GM23248 (cell line): ENCODE measurements around the gene HEMK1. TPM values are rescaled to one million over a fixed set of nuclear protein-coding genes. Genes with fewer than 3 reads are reported as not detected.

Experiments used
- DNase-seq: peaks from one replicate; pipeline ENCODE4 v3.0.0-alpha.2; 2015
- H2AFZ ChIP-seq: fragments of 200-600 bp; sonication (generic); 2 replicates; pipeline ENCODE4 v1.6.1; 2016; ENCODE audit warnings: antibody characterized with exemption
- H3F3A ChIP-seq: fragments of 200-600 bp; sonication (generic); 2 replicates; pipeline ENCODE4 v1.6.1; 2016; ENCODE audit warnings: mild to moderate bottlenecking, antibody characterized with exemption, mixed run types; ENCODE audit not compliant: insufficient read depth
- H3K27ac ChIP-seq: fragments of 200-600 bp; sonication (generic); 2 replicates; pipeline ENCODE4 v1.5.1; 2016; ENCODE audit warnings: mild to moderate bottlenecking
- H3K27me3 ChIP-seq: fragments of 200-600 bp; sonication (generic); replicated peaks from 2 replicates; pipeline ENCODE4 v1.6.1; 2016; ENCODE audit warnings: mild to moderate bottlenecking; ENCODE audit not compliant: insufficient read depth
- H3K36me3 ChIP-seq: fragments of 200-600 bp; sonication (generic); 2 replicates; pipeline ENCODE4 v1.6.1; 2016; ENCODE audit warnings: low read depth, mild to moderate bottlenecking
- H3K4me1 ChIP-seq: fragments of 200-600 bp; sonication (generic); 2 replicates; pipeline ENCODE4 v1.6.1; 2016; ENCODE audit warnings: mild to moderate bottlenecking; ENCODE audit not compliant: insufficient read depth
- H3K4me2 ChIP-seq: fragments of 200-600 bp; sonication (generic); one replicate; pipeline ENCODE4 v1.6.1; 2016; ENCODE audit warnings: mild to moderate bottlenecking; ENCODE audit not compliant: unreplicated experiment
- H3K4me3 ChIP-seq: fragments of 200-600 bp; sonication (generic); 2 replicates; pipeline ENCODE4 v1.5.1; 2016; ENCODE audit warnings: mild to moderate bottlenecking
- H3K79me2 ChIP-seq: fragments of 200-600 bp; sonication (generic); 2 replicates; pipeline ENCODE4 v1.6.1; 2016; ENCODE audit warnings: mild to moderate bottlenecking; ENCODE audit not compliant: insufficient read depth
- H3K9ac ChIP-seq: fragments of 200-600 bp; sonication (generic); 2 replicates; pipeline ENCODE4 v1.6.1; 2016; ENCODE audit warnings: mild to moderate bottlenecking
- H3K9me2 ChIP-seq: fragments of 200-600 bp; sonication (generic); 2 replicates; pipeline ENCODE4 v1.6.1; 2016; ENCODE audit warnings: mixed run types, mild to moderate bottlenecking, moderate library complexity; ENCODE audit not compliant: insufficient read depth
- H3K9me3 ChIP-seq: fragments of 200-600 bp; sonication (generic); one replicate; pipeline ENCODE4 v1.6.1; 2017; ENCODE audit warnings: low read depth
- H4K20me1 ChIP-seq: fragments of 200-600 bp; sonication (generic); 2 replicates; pipeline ENCODE4 v1.6.0; 2016; ENCODE audit not compliant: insufficient read depth
- EZH2 ChIP-seq: fragments of 200-600 bp; sonication (generic); IDR thresholded peaks from 2 replicates; pipeline ENCODE4 v1.6.1; 2018; ENCODE audit warnings: antibody characterized with exemption, mild to moderate bottlenecking; ENCODE audit not compliant: insufficient read depth, poor library complexity, severe bottlenecking
- EZH2phosphoT487 ChIP-seq: fragments of 200-600 bp; sonication (generic); IDR thresholded peaks from 2 replicates; pipeline ENCODE4 v1.6.1; 2018; ENCODE audit warnings: antibody characterized with exemption, moderate library complexity, mild to moderate bottlenecking, low read depth; ENCODE audit not compliant: insufficient read depth
- WGBS, 2 experiments: methylation state at CpG; one replicate each; pipeline ENCODE4 v1.1.6; 2015 to 2017; ENCODE audit warnings: low lambda C conversion rate in 2 of 2, low coverage in 1 of 2; ENCODE audit errors: missing lambda C conversion rate in 2 of 2; 5-methylcytosine and 5-hydroxymethylcytosine counted together
- in situ Hi-C: fragments of 300-500 bp; cut with MboI; formaldehyde crosslinking; loops from 2 replicates; pipeline ENCODE4 v1.15.0; 2020
- polyA plus RNA-seq: library from polyadenylated mRNA; unstranded; fragments of >200 nt; fragmentation: Nextera tagmentation; extraction: Ambion mirVana; gene quantifications from 2 replicates; pipeline ENCODE4 v1.2.1, GENCODE V29; 2016
- total RNA-seq: library from RNA; depleted of rRNA; stranded (reverse); fragments of >200 nt; shearing (Covaris generic); gene quantifications from 2 replicates; pipeline ENCODE4 v1.2.3, GENCODE V29; 2014

HEMK1 gene
- total and polyA plus RNA-seq, 2 experiments from 2014 or later, result 15.8 to 17.3 TPM

DNA sequence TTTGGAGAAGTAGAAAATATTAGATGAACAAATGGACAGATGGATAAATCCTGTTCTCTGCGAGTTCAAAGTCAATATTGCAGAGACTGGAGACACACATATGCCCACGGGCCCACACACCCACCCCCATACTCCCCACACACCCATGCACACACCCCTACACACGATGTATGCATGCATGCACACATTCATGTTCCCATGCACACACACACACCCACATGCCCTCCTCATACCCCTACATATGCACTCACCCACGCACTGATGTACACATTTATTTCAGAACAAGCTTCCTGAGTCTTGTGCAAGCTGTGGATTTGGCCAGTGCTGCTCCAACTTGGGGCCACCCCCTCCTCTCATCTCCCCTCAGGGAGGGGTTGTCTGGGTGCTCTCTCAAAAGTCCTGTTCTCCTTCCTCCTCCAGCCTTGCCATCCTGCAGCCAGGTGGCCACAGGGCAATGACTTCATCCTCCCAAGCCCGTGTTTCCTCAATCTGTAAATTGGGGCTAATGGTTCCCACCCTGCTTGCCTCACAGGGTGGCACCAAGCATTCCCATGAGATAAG lies 64.0 kb downstream of the HEMK1 start:
- Histone ChIP-seq H3K79me2 (peaks cover 80% of the 10 kb centered on the region), H4K20me1 (no peaks in the 10 kb centered on the region), H3K36me3 (no peaks in the 10 kb centered on the region), H3K9me3 (no peaks in the 10 kb centered on the region), H3F3A (peaks cover 13% of the 10 kb centered on the region), H3K9ac (no peak overlapping the region), H3K4me2 (no peak overlapping the region), H3K4me3 (no peak overlapping the region), H3K27ac (no peak overlapping the region), H3K27me3 (no peaks in the 10 kb centered on the region), H2AFZ (no peak overlapping the region), H3K4me1 (peaks cover 36% of the 10 kb centered on the region), H3K9me2 (no peaks in the 10 kb centered on the region)
- no peak for TF ChIP-seq EZH2
- no peak for TF ChIP-seq EZH2phosphoT487
- in situ Hi-C loops, result no loop called here
- 50 to 61% methylated on average over 3 to 5 of the region's 5 CpGs for WGBS, 2 experiments
- no peak for DNase-seq

GRCh38 chr3:50635066-50635465 lies 65.7 kb downstream of the HEMK1 start:
- in situ Hi-C loops, result no loop called here
- H3K9me2 ChIP-seq, result no peaks in the 10 kb centered on the region
- H3K4me1 ChIP-seq, result peaks cover 47% of the 10 kb centered on the region
- H3K9me3 ChIP-seq, result no peaks in the 10 kb centered on the region
- no peak overlapping the region for H3K9ac ChIP-seq
- H3K27ac ChIP-seq, result no peak overlapping the region
- H3K27me3 ChIP-seq, result no peaks in the 10 kb centered on the region
- no peaks in the 10 kb centered on the region for H3K36me3 ChIP-seq
- DNase-seq, result no peak
- H2AFZ ChIP-seq, result no peak overlapping the region
- H3K4me2 ChIP-seq, result no peak overlapping the region
- no peak for TF ChIP-seq EZH2phosphoT487
- no peak for TF ChIP-seq EZH2
- H3F3A ChIP-seq, result peaks cover 18% of the 10 kb centered on the region
- peaks cover 70% of the 10 kb centered on the region for H3K79me2 ChIP-seq
- H4K20me1 ChIP-seq, result no peaks in the 10 kb centered on the region
- H3K4me3 ChIP-seq, result no peak overlapping the region

DNA sequence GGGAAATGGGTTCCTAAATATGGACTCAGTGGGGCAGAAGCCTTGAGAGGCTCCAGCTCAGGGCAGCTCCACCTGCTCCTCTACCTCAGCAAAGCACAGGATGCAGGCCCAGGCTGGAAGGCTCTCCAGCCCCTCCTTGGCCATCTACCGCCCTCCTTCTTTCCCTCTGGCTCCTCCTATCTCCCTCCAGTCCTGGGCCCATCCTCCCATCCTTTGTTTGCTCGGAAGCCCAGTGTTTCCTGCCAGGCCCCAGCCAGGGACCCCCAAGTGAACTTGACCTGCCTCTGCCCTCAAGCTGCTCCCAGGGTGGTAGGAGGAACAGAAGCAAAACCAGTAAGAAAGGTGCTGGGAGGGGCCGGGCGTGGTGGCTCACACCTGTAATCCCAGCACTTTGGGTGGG lies 67.7 kb downstream of the HEMK1 start:
- WGBS, 2 experiments, result 94 to 97% methylated on average over 4 of the region's 4 CpGs

DNA sequence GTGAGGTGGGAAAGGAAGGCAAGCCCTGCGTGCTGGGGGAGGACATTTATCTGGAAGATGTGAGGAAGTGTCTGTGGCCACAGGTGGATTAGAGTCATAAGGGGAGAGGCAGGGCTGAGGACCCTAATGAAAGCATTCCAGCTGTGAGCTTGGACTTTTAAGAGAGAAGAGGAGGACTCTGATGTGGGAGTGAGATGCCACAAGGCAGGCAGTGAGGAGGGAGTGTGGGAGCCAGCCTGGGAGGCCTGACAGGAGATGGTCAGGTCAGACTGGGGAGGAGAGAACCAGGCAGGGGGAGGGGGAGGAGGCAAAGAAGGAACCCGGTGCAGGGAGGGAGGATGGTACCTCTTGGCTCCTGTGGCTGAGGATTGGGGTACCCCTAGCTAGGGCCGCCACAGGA lies 68.6 kb downstream of the HEMK1 start:
- Histone ChIP-seq H3K4me1 (peaks cover 25% of the 10 kb centered on the region), H2AFZ (no peak overlapping the region), H3K4me2 (no peak overlapping the region), H3F3A (peaks cover 7% of the 10 kb centered on the region; the same call in 1 of the 2 replicates), H3K27me3 (no peaks in the 10 kb centered on the region), H3K27ac (peak overlapping the region; percentile 84; the same call in 1 of the 2 replicates), H3K9ac (peak overlapping the region; percentile 69; the same call in 1 of the 2 replicates), H3K36me3 (no peaks in the 10 kb centered on the region; the same call in 1 of the 2 replicates), H3K4me3 (no peak overlapping the region), H3K9me2 (no peaks in the 10 kb centered on the region), H3K79me2 (peaks cover 51% of the 10 kb centered on the region), H3K9me3 (no peaks in the 10 kb centered on the region), H4K20me1 (no peaks in the 10 kb centered on the region)
- no peak for TF ChIP-seq EZH2phosphoT487
- no peak for TF ChIP-seq EZH2
- in situ Hi-C loops, result no loop called here
- WGBS, 2 experiments, result 75 to 83% methylated on average over 2 to 3 of the region's 3 CpGs
- no peak for DNase-seq

More for the DNA sequence above, 67.7 kb downstream of the HEMK1 start:
- no peak for DNase-seq
- Histone ChIP-seq H2AFZ (no peak overlapping the region), H3K27me3 (no peaks in the 10 kb centered on the region), H4K20me1 (no peaks in the 10 kb centered on the region), H3K79me2 (peaks cover 54% of the 10 kb centered on the region), H3F3A (peaks cover 13% of the 10 kb centered on the region), H3K9me3 (no peaks in the 10 kb centered on the region), H3K4me1 (peaks cover 34% of the 10 kb centered on the region), H3K36me3 (no peaks in the 10 kb centered on the region), H3K4me3 (no peak overlapping the region), H3K9ac (no peak overlapping the region), H3K4me2 (no peak overlapping the region), H3K9me2 (no peaks in the 10 kb centered on the region), H3K27ac (no peak overlapping the region)
- in situ Hi-C loops, result no loop called here
- TF ChIP-seq EZH2phosphoT487 (no peak), EZH2 (no peak)
